OCI-LY1 (cell line): ENCODE measurements around the gene ZNF503.

Experiments
- CTCF ChIP-seq: fragments of 200-600 bp; sonication (generic), shearing (Covaris generic); IDR thresholded peaks from 2 replicates; pipeline ENCODE4 v1.5.1; 2017; ENCODE audit warnings: mild to moderate bottlenecking, antibody characterized with exemption, low read length, moderate library complexity, mixed read lengths
- EZH2 ChIP-seq: fragments of 200-600 bp; sonication (generic), shearing (Covaris generic); IDR thresholded peaks from 2 replicates; pipeline ENCODE4 v1.8.0; 2017; ENCODE audit warnings: borderline replicate concordance, mixed run types, mild to moderate bottlenecking, antibody characterized with exemption, low read length, moderate library complexity, mixed read lengths

- TF ChIP-seq CTCF: no peak
- TF ChIP-seq EZH2: no peak
These were observed 3.3 kb downstream of the ZNF503 start for GRCh38 chr10:75398200-75398691.
